HG03520 (cell line): ENCODE data around the gene RANBP6.
"Not testable (repeated sequence)": the region's sequence is repeated elsewhere in the genome, so short reads cannot be mapped to it uniquely, and the experiment has no call there.

Experiments used
- ATAC-seq: cut with Tn5 transposase; IDR thresholded peaks from one replicate; pipeline ENCODE4 v1.9.1; 2021; ENCODE audit warnings: mild to moderate bottlenecking, moderate library complexity; ENCODE audit not compliant: unreplicated experiment

Gene RANBP6

GRCh38 chr9:6015278-6016157 lies at the start of gene RANBP6:
Gene RANBP6, minus strand, starts transcription at chr9:6015624. Its CDS starts 17 bp downstream, at chr9:6015607.
- ATAC-seq, result peak; percentile 98

DNA sequence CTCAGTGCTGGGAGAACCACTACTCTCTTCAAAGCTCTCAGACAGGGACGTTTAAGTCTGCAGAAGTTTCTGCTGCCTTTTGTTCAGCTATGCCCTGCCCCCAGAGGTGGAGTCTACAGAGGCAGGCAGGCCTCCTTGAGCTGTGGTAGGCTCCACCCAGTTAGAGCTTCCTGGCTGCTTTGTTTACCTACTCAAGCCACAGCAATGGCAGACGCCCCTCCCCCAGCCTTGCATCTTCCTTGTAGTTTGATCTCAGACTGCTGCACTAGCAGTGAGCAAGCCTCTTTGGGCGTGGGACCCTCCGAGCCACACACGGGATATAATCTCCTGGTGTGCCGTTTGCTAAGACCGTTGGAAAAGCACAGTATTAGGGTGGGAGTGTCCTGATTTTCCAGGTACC lies 47.7 kb upstream of the RANBP6 start:
- not testable (repeated sequence) for ATAC-seq

DNA sequence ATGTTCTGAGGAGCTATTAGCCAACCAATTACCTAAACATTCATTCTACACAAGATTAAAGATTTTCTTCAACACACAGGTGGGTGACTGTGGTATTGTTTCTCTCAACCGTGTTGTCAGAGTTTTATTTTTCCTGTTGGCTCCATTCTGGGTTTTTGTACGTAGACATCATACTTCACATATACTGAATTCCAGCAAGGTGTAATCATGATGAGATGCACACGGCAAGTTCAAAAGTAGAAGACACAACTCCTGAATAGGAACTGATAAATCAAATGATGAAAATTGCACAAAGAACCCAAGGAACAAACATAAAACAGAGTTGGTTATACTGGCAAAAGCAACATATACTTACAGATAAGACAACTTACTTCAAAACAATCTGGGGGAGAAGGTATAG lies 40.2 kb upstream of the RANBP6 start:
- ATAC-seq, result no peak

DNA sequence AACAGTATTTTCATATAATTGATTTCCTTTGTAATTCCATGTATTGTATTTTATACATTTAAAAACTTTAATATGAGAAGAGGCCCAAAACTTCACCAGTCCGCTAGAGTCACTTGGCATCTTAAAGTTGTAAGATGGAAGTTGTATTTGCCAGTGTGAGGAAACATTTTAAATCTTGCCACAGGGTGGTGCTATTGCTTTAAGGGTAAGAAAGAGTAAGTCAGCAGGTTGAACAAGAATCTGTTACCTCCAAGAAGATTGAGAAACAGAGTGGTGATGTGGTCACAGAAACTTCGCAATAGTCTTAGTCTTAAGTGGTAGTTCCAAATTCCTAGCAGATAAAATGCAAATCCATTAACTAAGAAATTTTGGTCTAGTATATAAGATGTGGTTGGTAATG lies 39.8 kb upstream of the RANBP6 start:
- no peak for ATAC-seq

DNA sequence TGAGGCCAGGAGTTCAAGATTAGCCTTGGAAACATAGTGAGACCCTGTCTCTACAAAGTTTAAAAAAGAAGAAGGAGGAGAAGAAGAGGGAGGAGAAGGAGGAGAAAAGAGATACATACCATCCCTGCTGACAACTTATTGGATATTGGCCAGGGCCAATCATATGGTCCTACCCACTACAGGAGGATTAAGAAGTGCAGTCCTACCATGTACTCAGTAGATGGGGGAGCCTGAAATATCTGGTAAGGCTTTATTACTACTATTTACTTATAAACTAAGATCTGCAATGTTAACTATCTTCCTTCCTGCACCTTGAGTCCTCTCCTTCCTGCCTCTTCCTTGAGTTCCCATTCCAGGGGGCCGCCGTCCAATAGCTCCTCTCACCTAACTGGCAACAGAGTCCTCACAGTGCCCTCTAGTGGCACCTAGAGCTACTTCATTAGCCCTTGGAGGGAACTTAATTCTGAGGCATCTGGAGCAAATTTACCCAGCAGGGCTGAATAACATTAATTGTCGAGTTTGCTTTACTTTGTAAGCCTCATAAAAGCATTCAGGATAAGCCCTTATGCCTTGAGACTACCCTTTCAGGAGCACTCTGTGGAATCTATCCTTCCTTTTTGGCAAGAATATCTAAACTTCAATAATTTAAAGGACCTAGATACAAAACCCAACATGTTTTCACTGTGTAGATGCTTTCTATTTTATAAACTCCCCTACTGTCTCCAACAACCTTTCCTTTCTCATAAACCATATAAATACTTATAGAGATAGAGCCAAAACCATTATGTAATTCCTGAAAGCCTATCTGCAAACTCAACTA lies 39.1 kb upstream of the RANBP6 start:
- no peak for ATAC-seq

DNA sequence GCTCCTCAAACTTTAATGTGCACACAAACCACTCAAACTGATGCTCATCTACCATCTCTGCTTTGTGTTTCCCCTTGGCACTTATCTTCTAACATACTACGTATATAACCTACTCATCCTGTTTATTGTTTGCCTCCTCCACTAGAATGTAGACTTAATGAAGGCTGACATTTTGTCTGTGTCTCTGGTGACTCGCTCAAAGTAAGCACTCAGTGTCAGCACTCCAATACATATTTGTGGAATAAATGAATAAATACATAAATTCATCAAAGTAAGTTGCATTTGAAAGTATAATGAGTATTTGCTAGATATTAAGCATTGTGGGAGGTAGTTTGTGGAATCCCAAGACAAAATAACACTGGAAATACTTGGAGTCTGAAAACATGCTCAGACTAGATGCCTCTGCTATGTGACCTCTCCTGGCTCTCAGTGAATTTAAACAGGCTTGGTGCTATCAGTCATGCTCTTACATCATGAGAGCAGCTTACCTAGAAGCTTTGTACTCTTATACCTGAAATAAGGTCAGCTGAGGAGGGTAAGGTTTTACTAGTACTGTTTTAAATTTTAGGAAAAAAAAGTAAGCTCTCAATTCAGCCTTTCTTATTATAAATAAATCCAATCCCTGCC lies 37.0 kb upstream of the RANBP6 start:
- ATAC-seq, result no peak

- ATAC-seq, result peak; percentile 57
These were observed 36.1 kb upstream of the RANBP6 start for GRCh38 chr9:6051511-6051950.

GRCh38 chr9:6049798-6050197 lies 34.4 kb upstream of the RANBP6 start:
- no peak for ATAC-seq

- no peak for ATAC-seq
These were observed 32.6 kb upstream of the RANBP6 start for GRCh38 chr9:6048039-6048438.

DNA sequence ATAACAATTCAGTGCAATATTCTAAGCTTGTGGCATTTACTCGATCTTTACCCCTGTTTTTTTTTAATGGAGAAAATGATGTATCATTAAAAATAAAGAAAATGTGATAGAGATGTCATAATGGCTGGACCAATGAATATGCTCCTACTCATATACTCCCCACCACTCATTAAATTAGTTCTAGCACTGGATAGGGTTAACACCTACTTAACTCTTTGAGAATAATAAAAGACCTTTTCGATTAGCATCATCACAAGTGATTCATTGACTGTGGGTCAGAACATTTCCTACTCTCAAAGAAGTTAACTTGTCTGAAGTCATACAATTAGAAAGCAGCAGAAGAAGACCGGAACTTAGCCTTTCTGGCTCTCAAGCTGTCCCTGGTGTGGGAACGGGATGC lies 31.6 kb upstream of the RANBP6 start:
- no peak for ATAC-seq

GRCh38 chr9:6045364-6045763 lies 29.9 kb upstream of the RANBP6 start:
- ATAC-seq, result no peak

DNA sequence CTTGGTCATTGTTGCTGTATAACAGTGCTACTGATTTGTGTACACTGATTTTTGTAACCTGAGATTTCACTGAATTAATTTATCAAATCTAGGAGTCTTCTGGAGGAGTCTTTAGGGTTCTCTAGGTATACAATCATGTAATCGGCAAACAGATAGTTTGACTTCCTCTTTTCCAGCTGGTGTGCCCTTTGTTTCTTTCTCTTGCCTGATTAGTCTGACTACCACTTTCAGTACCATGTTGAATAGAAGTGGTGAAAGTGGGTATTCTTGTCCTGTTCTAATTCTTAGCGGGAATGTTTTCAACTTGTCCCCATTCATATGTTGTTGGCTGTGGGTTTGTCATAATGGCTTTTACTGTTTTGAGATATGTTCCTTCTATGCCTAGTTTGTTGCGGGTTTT lies 24.7 kb upstream of the RANBP6 start:
- ATAC-seq, result no peak

- ATAC-seq, result no peak
These were observed 21.0 kb upstream of the RANBP6 start for GRCh38 chr9:6036391-6036790.

GRCh38 chr9:6034954-6035353 lies 19.5 kb upstream of the RANBP6 start:
- ATAC-seq, result no peak

- no peak for ATAC-seq
These were observed 14.3 kb upstream of the RANBP6 start for GRCh38 chr9:6029604-6030274.

GRCh38 chr9:6024035-6024554 lies 8.7 kb upstream of the RANBP6 start:
- peak; percentile 63 for ATAC-seq

DNA sequence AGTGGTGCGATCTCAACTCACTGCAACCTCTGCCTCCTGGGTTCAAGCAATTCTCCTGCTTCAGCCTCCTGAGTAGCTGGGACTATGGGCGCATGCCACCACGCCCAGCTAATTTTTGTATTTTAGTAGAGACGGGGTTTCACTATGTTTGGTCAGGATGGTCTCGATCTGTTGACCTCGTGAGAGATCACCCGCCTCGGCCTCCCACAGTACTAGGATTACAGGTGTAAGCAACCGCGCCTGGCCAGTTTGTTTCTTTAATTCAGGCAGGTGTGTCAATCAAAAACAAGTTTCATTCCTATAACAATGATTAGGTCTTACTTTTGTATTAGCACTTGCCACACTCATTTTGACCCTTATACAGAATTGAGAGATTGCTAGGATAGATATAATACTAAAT lies 1.6 kb upstream of the RANBP6 start:
- not testable (repeated sequence) for ATAC-seq

- no peak for ATAC-seq
These were observed 654 bp downstream of the RANBP6 start for GRCh38 chr9:6014670-6015270.

DNA sequence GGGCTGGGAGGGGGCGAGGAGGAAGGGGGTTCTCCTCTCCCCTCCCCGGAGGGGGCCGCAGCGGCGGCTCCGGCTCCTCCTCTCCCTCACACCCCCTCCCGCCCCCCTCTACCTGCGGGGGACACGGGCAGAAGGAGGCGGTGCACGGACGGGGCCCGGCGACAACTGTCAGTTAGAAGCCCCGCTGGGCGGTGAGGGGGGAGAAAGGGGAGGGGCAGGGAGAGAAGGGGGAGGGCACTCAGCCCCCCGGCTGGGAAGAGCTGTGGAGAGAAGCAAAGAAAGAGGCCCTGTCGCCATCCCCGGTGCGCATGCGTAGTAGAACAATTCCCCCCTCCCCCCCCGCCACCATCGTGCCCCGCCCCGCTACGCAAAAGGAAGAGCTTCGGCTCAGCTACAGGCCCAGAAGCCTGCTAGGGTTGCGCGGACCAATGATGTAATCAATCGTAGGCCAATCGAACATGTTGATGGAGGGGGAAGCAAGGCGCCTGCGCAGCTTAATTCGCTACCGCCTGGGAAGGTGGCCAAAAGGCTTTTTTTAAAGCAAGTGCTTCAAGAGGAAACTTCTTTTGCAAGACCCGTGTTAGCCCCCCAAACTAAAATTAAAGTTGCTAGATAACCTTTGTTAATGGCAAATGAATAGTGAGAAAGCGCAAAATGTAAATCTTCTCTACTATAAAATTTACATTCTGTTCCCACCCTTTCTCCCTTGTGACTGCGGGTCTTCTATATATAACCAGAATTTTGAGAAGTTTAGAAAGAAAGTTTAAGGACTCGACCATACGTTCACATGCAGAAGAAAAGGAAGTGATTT lies 7.0 kb downstream of the RANBP6 start:
- peak; percentile 58 for ATAC-seq
